SK-N-SH (cell line): ENCODE results near the gene RIMS3. TPM values are rescaled to one million over a fixed set of nuclear protein-coding genes. Genes with fewer than 3 reads are reported as not detected.

ENCODE experiments used
- CTCF ChIA-PET: fragments of 300-600, 350-600 bp; formaldehyde crosslinking; extraction: SDS; loops from one replicate; lab custom pipeline; 2021; lab: Yijun Ruan, JAX
- POLR2A ChIA-PET: fragments of 350-600 bp; sonication (Branson Sonifier 250); formaldehyde crosslinking; extraction: SDS; loops from one replicate; lab custom pipeline; 2020; ENCODE audit warnings: antibody characterized with exemption, inconsistent platforms; lab: Yijun Ruan, JAX
- DNase-seq: peaks from one replicate; pipeline ENCODE4 v3.0.0; 2012
- H2AFZ ChIP-seq: fragments of 200-600 bp; sonication (generic); 2 replicates; pipeline ENCODE4 v1.8.1; 2016; ENCODE audit warnings: antibody characterized with exemption, mild to moderate bottlenecking, low read depth
- H3F3A ChIP-seq: fragments of 200-600 bp; sonication (generic); replicated peaks from 2 replicates; pipeline ENCODE3; 2016; ENCODE audit warnings: antibody characterized with exemption, mild to moderate bottlenecking; ENCODE audit not compliant: insufficient read depth
- H3K27ac ChIP-seq, 2 experiments: fragments of 200-500 bp in 1 of 2; fragments of 200-600 bp in 1 of 2; sonication (Bioruptor generic) in 1 of 2; sonication (generic), shearing (Covaris generic) in 1 of 2; 2 replicates each; pipeline versions ENCODE4 v1.5.1 to v1.6.1; 2014 to 2016; ENCODE audit warnings: low read depth in 2 of 2, inconsistent platforms in 1 of 2, low read length in 1 of 2, mild to moderate bottlenecking in 1 of 2, mixed read lengths in 1 of 2
- H3K27me3 ChIP-seq: fragments of 200-600 bp; sonication (generic), shearing (Covaris generic); 2 replicates; pipeline ENCODE4 v1.6.1; 2016; ENCODE audit warnings: mixed run types; ENCODE audit not compliant: insufficient read depth
- H3K36me3 ChIP-seq, 2 experiments: fragments of 200-500 bp in 1 of 2; fragments of 200-600 bp in 1 of 2; sonication (Bioruptor generic) in 1 of 2; sonication (generic) in 1 of 2; replicated peaks in 1 of 2; 2 replicates each; pipeline versions ENCODE3 to v1.5.1; 2014 to 2016; ENCODE audit warnings: low read length in 1 of 2, mild to moderate bottlenecking in 1 of 2; ENCODE audit not compliant: insufficient read depth in 2 of 2, control insufficient read depth in 1 of 2
- H3K4me1 ChIP-seq, 2 experiments: fragments of 200-500 bp in 1 of 2; fragments of 200-600 bp in 1 of 2; sonication (Bioruptor generic) in 1 of 2; sonication (generic), shearing (Covaris generic) in 1 of 2; 2 replicates each; pipeline versions ENCODE4 v1.5.1 to v1.6.1; 2014 to 2016; ENCODE audit warnings: low read depth in 1 of 2, low read length in 1 of 2, mixed run types in 1 of 2; ENCODE audit not compliant: insufficient read depth in 2 of 2, control insufficient read depth in 1 of 2
- H3K4me2 ChIP-seq: fragments of 200-600 bp; sonication (generic), shearing (Covaris generic); 2 replicates; pipeline ENCODE4 v1.6.1; 2017; ENCODE audit warnings: mixed run types
- H3K4me3 ChIP-seq, 2 experiments: fragments of 200-500 bp in 1 of 2; fragments of 200-600 bp in 1 of 2; sonication (Bioruptor generic) in 1 of 2; sonication (generic), shearing (Covaris generic) in 1 of 2; 2 replicates each; pipeline versions ENCODE4 v1.5.1 to v1.8.1; 2014 to 2016; ENCODE audit warnings: low read depth in 2 of 2, inconsistent platforms in 1 of 2, low read length in 1 of 2, mild to moderate bottlenecking in 1 of 2, mixed read lengths in 1 of 2, moderate library complexity in 1 of 2
- H3K79me2 ChIP-seq: fragments of 200-600 bp; sonication (generic); 2 replicates; pipeline ENCODE4 v1.8.1; 2017; ENCODE audit warnings: mild to moderate bottlenecking; ENCODE audit not compliant: insufficient read depth
- H3K9ac ChIP-seq: fragments of 200-600 bp; sonication (generic); 2 replicates; pipeline ENCODE4 v1.6.1; 2017; ENCODE audit warnings: mixed run types
- H3K9me2 ChIP-seq: fragments of 200-600 bp; sonication (generic); 2 replicates; pipeline ENCODE4 v1.6.1; 2017; ENCODE audit warnings: mixed run types
- H3K9me3 ChIP-seq: fragments of 200-600 bp; sonication (generic); 2 replicates; pipeline ENCODE4 v1.6.1; 2017; ENCODE audit warnings: mixed run types, mild to moderate bottlenecking, moderate library complexity
- H4K20me1 ChIP-seq: fragments of 200-600 bp; sonication (generic); 2 replicates; pipeline ENCODE4 v1.6.1; 2017; ENCODE audit warnings: mild to moderate bottlenecking, mixed run types; ENCODE audit not compliant: insufficient read depth
- ELF1 ChIP-seq: IDR thresholded peaks from 2 replicates; pipeline ENCODE4 v1.4.0; 2012
- EP300 ChIP-seq, 2 experiments: IDR thresholded peaks; 2 replicates each; pipeline versions ENCODE4 v1.4.0 to v1.6.1; 2012; ENCODE audit warnings: borderline replicate concordance in 1 of 2, low read depth in 1 of 2, low read length in 1 of 2
- EZH2phosphoT487 ChIP-seq: fragments of 200-600 bp; sonication (generic); IDR thresholded peaks from 2 replicates; pipeline ENCODE4 v1.6.1; 2017; ENCODE audit warnings: low read depth, mixed run types, mild to moderate bottlenecking, antibody characterized with exemption, moderate library complexity, borderline replicate concordance
- FOXM1 ChIP-seq: IDR thresholded peaks from 2 replicates; pipeline ENCODE4 v1.4.0; 2012; ENCODE audit warnings: low read depth, mild to moderate bottlenecking
- GABPA ChIP-seq: IDR thresholded peaks from 2 replicates; pipeline ENCODE4 v1.4.0; 2012; ENCODE audit warnings: low read depth, mild to moderate bottlenecking
- GATA2 ChIP-seq: sonication (generic); formaldehyde crosslinking; IDR thresholded peaks from 2 replicates; pipeline ENCODE4 v1.5.0; 2020; ENCODE audit warnings: mild to moderate bottlenecking, missing genetic modification reagents
- IRF3 ChIP-seq: fragments of 150-350 bp; IDR thresholded peaks from 2 replicates; pipeline ENCODE4 v1.6.1; 2016; ENCODE audit warnings: mild to moderate bottlenecking, low read depth, low read length
- MAX ChIP-seq: IDR thresholded peaks from 2 replicates; pipeline ENCODE4 v1.4.0; 2012; ENCODE audit warnings: low read depth
- MEF2A ChIP-seq: IDR thresholded peaks from 2 replicates; pipeline ENCODE4 v1.4.0; 2012; ENCODE audit warnings: low read depth, borderline replicate concordance
- NFIC ChIP-seq: IDR thresholded peaks from 2 replicates; pipeline ENCODE4 v1.4.0; 2012; ENCODE audit warnings: borderline replicate concordance
- NRF1 ChIP-seq: IDR thresholded peaks from 2 replicates; pipeline ENCODE4 v1.6.1; 2012; ENCODE audit warnings: low read depth, mild to moderate bottlenecking, low read length
- PBX3 ChIP-seq: IDR thresholded peaks from 2 replicates; pipeline ENCODE4; 2012
- POLR2AphosphoS5 ChIP-seq: IDR thresholded peaks from 2 replicates; pipeline ENCODE4 v1.6.1; 2012; ENCODE audit warnings: low read depth, low read length
- RAD21 ChIP-seq: IDR thresholded peaks from 2 replicates; pipeline ENCODE4 v1.6.1; 2012; ENCODE audit warnings: mild to moderate bottlenecking, low read length
- RCOR1 ChIP-seq: fragments of 150-350 bp; IDR thresholded peaks from 2 replicates; pipeline ENCODE4 v1.6.1; 2017; ENCODE audit warnings: antibody characterized with exemption, low read length
- RXRA ChIP-seq: IDR thresholded peaks from 2 replicates; pipeline ENCODE4 v1.4.0; 2012; ENCODE audit warnings: low read depth, mild to moderate bottlenecking, borderline replicate concordance
- USF1 ChIP-seq: IDR thresholded peaks from 2 replicates; pipeline ENCODE4 v1.4.0; 2012; ENCODE audit warnings: low read depth, borderline replicate concordance
- YY1 ChIP-seq: IDR thresholded peaks from 2 replicates; pipeline ENCODE4 v1.4.0; 2012; ENCODE audit warnings: low read depth, mild to moderate bottlenecking
- ZBTB33 ChIP-seq: IDR thresholded peaks from 2 replicates; pipeline ENCODE4 v1.4.0; 2012; ENCODE audit warnings: low read depth, borderline replicate concordance
- WGBS: methylation state at CpG from one replicate; pipeline ENCODE4 v1.1.6; 2017; ENCODE audit warnings: low lambda C conversion rate; 5-methylcytosine and 5-hydroxymethylcytosine counted together
- polyA plus RNA-seq, 3 experiments: library from polyadenylated mRNA; depleted of rRNA; stranded (reverse); fragments of >200 nt; gene quantifications; 2 replicates each; pipeline ENCODE4 v1.2.3, GENCODE V29; 2012

Gene RIMS3
- polyA plus RNA-seq, 1 of the 3 experiments (the other 2 are of a cell fraction) = 1.9 TPM

GRCh38 chr1:40651138-40651857, 14.2 kb downstream of the RIMS3 start:
- Histone ChIP-seq H3K9me3 (no peaks in the 10 kb centered on the region), H3K36me3 (no peaks in the 10 kb centered on the region), H3K4me1 (peaks cover 0 to 7% of the 10 kb centered on the region in 2 experiments; a peak in 1 of 4 replicates), H3K27me3 (no peaks in the 10 kb centered on the region), H3K79me2 (no peaks in the 10 kb centered on the region), H3K4me3 (no peak overlapping the region), H2AFZ (no peak overlapping the region), H3K4me2 (no peak overlapping the region), H3K9me2 (no peaks in the 10 kb centered on the region), H3K9ac (no peak overlapping the region), H3F3A (no peaks in the 10 kb centered on the region), H3K27ac (no peak overlapping the region), H4K20me1 (no peaks in the 10 kb centered on the region)
- no peak for DNase-seq
- ChIA-PET CTCF (no interaction called here), POLR2A (no interaction called here)
- TF ChIP-seq GATA2 (CRISPR knock-in tag) = no peak
- no peak for TF ChIP-seq MAX
- no peak for TF ChIP-seq POLR2AphosphoS5
- TF ChIP-seq PBX3 = no peak
- no peak for TF ChIP-seq RAD21
- no peak for TF ChIP-seq GABPA
- no peak for TF ChIP-seq IRF3
- TF ChIP-seq ELF1 = no peak
- no peak for TF ChIP-seq FOXM1
- no peak for TF ChIP-seq YY1
- no peak for TF ChIP-seq MEF2A
- no peak for TF ChIP-seq NRF1
- TF ChIP-seq EZH2phosphoT487 = no peak
- TF ChIP-seq EP300 (IDR thresholded peaks at IDR 0.05; ENCODE audit: borderline replicate concordance in 1 of 2, low read depth in 1 of 2, low read length in 1 of 2) = no peak
- no peak for TF ChIP-seq ZBTB33
- no peak for TF ChIP-seq RCOR1
- no peak for TF ChIP-seq USF1
- TF ChIP-seq RXRA = no peak
- no peak for TF ChIP-seq NFIC
- WGBS = 87% methylated on average over 17 of the region's 17 CpGs
